DMS53 treated with DMSO at 0.1 percent for 48 hours (cell line): ENCODE results near the gene NAPA.

Experiments
- DNase-seq: peaks from one replicate; lab custom pipeline; 2025; ENCODE audit not compliant: unreplicated experiment; lab: John Stamatoyannopoulos, UW

The NAPA gene

DNA sequence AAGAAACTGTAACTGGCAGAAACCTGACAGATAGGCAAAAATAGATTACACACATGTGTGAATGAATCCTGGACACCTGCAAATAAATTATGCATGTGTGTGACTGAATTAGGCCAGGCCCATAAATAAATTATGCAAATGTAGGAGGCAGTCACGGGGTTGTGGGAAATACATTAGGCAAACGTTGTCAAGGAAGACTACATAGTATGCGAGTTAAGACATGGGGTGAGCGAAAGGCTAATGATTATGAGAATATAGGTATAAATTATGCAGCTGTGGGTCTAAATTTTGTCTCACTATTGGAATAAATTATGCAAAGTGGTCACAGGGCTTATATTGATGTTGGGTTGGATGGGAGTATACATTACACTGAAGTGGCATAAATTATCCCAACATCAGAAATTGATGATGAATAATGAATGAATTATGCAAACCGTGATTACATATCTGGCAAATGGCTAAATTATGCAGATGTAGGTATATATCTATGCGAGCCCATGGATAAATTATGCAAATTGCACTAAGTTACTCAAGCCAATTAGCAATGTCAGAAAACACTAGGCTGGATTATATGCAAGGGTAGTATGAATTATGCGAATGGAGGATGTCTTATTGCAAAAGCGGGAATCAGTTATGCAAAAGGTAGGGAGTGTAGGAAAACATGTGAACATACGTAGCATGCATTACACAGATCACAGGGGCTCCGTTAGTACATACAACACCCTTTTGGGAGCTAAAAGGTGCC, 50.0 kb downstream of the NAPA start:
- DNase-seq = no peak

- DNase-seq = no peak
Observed at GRCh38 chr19:47461876-47462275, 53.0 kb downstream of the NAPA start.

GRCh38 chr19:47459477-47459876, 55.4 kb downstream of the NAPA start:
- no peak for DNase-seq

DNA sequence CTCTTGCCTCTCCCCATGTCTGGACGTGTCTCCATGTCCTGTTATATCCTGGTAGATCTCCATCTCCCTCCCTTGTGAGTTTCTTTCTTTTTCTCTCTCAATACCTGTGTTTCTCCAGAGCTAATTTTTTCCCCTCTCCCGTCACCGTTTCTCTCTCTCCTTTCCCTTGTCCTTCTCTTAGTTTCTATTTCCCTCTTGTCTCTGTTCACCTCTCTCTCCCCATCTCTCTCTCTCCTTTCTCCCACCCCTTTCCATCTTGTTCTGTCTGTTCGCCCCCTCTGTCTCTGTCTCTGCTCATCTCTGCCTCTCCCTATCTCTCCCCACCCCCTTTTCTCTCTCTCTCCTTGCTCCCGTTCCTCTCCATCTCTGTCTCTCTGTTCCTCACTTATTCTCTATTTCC, 56.2 kb downstream of the NAPA start:
- no peak for DNase-seq

- no peak for DNase-seq
Observed at GRCh38 chr19:47456721-47457474, 58.0 kb downstream of the NAPA start.

DNA sequence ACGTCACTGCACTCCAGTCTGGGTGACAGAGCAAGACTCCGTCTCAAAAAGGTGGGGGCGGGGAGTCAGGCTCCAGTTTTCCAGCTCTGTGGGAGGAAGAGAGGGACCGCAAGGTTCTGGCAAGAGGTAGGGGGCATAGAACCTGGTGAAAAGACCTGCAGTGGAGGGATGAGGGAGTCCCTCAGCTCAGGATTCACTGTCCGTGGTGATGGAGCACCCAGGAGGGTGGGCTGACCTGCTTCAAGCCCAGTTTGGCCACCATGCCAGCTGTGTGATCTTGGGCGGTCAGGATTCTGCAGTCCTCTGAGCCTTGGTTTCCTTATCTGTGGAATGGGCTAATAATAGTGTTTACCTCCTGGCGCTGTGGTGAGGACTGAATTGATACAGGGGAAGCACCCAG, 64.4 kb downstream of the NAPA start:
- no peak for DNase-seq

DNA sequence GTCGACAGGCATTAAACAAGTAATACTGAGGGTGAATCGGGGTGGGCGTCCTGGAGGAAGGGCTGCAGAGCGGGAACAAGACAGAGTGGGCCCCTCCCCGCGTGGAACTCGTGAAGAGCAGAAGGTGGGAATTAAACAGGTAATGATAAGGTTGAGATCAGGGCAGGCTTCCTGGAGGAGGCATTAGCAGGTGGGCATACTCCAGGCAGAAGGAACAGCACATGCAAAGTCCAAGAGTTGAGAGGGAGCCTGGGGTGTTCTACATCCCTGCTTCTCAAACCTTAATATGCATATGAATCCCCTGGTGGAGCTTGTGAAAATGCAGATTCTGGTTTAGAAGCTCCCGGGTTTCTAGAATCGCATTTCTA, 66.5 kb downstream of the NAPA start:
- DNase-seq = no peak

- no peak for DNase-seq
Observed at GRCh38 chr19:47447470-47448359, 67.1 kb downstream of the NAPA start.

- no peak for DNase-seq
Observed at GRCh38 chr19:47446534-47447469, 68.1 kb downstream of the NAPA start.

GRCh38 chr19:47445937-47446402, 68.9 kb downstream of the NAPA start:
- peak; percentile 49 for DNase-seq

DNA sequence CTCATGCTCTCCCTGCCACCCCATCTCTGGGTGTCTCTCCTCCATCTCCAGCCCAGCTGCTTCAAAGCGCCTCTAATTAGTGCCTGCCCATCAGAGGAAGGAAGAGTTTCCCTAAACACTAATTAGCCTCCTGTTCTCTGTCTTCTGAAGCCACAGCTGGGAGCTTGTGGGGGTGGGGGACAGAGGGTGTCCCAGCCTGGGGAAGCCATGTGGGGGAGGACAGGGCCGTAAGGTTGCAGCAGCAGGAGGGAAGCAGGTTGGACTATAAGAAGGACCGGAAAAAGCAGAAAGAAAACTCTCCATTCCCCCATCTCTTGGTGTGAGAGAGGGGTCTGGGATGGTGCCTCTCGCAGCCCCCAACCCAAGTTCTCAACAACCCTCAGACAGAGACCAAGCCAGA, 69.3 kb downstream of the NAPA start:
- DNase-seq = no peak

GRCh38 chr19:47444388-47444821, 70.5 kb downstream of the NAPA start:
- no peak for DNase-seq

GRCh38 chr19:47443331-47443730, 71.5 kb downstream of the NAPA start:
- DNase-seq = no peak

DNA sequence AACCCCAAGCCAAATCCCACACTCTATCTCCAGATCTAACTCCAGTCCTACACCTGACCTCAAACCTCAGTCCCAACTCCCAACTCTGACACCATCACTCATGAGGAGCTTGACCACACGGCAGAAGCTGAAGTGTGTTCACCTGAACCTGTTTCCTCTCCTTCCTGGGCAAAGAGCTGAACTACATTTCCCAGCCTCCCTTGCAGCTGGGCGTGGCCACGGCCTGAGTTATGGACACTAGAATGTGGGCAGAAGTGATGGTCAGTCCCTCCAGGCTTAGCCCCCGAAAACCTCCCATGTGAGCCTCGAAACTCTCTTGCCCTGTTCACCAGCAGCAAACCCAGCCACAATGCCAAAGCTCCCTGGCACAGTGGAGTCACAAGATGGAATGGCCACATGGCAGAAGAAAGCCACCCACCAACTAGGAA, 76.1 kb downstream of the NAPA start:
- no peak for DNase-seq
